Measurements from ENCODE around the gene MUC6. TPM values are rescaled to one million over a fixed set of nuclear protein-coding genes. Genes with fewer than 3 reads are reported as not detected.
A peak's percentile ranks its signal among the peaks of the same experiment; 100 is the strongest.

MUC6 gene
- total RNA-seq, 1 experiment from 2014 or later: not detected

DNA sequence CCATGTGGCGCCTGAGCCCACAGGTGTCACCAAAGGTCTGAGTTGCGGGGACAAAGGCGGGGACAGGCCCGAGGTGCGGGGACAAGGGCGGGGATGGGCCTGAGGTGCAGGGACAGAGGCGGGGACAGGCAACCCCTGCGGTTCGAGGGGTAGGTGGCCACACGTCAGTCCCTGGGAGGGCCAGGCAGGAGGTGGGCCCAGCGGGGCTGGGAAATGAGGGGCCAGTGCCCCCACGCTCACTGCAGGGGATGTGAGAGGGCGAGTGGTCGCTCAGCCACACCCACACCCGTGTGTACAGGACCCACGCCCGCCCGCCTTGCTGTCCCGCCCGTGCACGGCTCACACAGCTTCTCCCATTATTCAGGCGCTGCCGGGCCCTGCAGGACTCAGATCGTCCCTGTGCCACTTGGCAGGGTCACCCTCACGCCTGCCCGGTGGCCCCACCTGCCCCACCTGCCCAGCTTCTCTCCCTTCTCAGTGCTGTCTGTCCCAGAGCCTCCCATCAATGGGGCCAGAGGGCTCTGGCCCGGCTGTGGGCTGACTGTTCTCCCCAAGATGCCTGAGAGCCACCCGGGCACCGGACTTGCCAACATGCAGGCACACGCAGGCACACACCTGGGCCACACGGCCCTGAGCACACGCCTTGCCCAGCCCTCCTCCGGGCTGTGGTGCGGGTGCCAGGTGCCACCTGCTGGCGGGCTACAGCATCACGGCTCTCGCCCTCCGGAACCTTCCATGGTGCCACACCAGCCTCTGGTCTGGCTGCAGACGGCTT, 14.2 kb upstream of the MUC6 start:
- no peaks in the 10 kb centered on the region for H3K9me3 Mint-ChIP-seq (ENCODE audit: unreplicated experiment)
- ChIA-PET POLR2A (interaction anchor here (0.6 kb wide), 1 partner anchor 183 kb away, joined by 4 read pairs; no protein-coding TSS in a partner anchor), CTCF (interaction anchor here (0.6 to 1.9 kb wide), 26 partner anchors 9 to 1909 kb away, joined by 3 to 22 read pairs (median 3); partner anchors contain the start of genes AP2A2 and CHID1)
- peak; percentile 85 for DNase-seq (ENCODE audit: unreplicated experiment)
- H3K27ac Mint-ChIP-seq (ENCODE audit: low read depth, unreplicated experiment): no peak overlapping the region
- intact Hi-C loops (cut with micrococcal nuclease): loop anchor here (1.0 to 2.0 kb wide), 2 partner anchors 124 to 206 kb away; no protein-coding TSS in a partner anchor
- peaks cover 14% of the 10 kb centered on the region for H3K27me3 Mint-ChIP-seq (ENCODE audit: insufficient read depth, unreplicated experiment)
- H3K36me3 Mint-ChIP-seq (ENCODE audit: insufficient read depth, unreplicated experiment): no peaks in the 10 kb centered on the region
- no TSS peak for BruUV-seq (replicated peaks)
- peaks cover 11% of the 10 kb centered on the region for H3K4me1 Mint-ChIP-seq (ENCODE audit: insufficient read depth, unreplicated experiment)
- TF ChIP-seq, protein P1, sequence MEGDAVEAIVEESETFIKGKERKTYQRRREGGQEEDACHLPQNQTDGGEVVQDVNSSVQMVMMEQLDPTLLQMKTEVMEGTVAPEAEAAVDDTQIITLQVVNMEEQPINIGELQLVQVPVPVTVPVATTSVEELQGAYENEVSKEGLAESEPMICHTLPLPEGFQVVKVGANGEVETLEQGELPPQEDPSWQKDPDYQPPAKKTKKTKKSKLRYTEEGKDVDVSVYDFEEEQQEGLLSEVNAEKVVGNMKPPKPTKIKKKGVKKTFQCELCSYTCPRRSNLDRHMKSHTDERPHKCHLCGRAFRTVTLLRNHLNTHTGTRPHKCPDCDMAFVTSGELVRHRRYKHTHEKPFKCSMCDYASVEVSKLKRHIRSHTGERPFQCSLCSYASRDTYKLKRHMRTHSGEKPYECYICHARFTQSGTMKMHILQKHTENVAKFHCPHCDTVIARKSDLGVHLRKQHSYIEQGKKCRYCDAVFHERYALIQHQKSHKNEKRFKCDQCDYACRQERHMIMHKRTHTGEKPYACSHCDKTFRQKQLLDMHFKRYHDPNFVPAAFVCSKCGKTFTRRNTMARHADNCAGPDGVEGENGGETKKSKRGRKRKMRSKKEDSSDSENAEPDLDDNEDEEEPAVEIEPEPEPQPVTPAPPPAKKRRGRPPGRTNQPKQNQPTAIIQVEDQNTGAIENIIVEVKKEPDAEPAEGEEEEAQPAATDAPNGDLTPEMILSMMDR (IDR thresholded peaks at IDR 0.05; ENCODE audit: unreplicated experiment): peak; percentile 97
- no peak overlapping the region for H3K4me3 Mint-ChIP-seq (ENCODE audit: unreplicated experiment)

DNA sequence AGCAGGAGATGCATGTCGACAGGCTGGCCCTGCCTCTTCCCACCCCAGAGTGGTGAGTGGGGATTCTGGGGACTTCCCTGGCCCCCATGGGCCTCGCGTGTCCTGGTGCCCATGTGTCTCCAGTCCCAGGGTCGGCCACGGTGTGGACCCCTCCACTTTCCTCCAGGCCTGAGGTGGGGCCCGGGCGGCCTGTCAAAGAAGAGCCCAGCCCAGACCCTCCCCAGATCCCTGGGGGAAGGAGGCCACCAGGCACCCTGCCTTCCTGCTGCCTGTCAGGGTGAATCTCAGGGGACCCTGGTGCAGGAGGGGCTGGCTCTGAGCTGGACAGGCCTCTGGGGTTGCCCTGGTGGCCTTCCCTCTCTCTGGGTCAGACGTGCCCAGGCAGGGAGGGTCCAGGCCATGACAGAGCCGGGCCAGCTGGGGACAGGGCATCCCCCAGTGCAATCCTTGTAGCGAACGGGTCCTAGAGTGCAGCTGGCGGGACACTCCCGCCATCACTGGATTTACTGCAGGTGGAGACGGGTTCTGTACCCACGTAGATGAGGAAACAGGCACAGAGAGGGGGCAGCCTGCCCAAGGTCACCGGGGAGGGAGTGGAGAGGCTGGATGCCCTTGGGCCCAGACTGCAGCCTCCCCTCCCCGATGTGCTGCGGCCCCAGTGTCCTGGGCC, 13.5 kb upstream of the MUC6 start:
- ChIA-PET CTCF (interaction anchor here (0.6 to 1.9 kb wide), 13 partner anchors 11 to 1910 kb away, joined by 3 to 22 read pairs (median 3); partner anchors contain the start of genes AP2A2 and CHID1), POLR2A (interaction anchor here (0.6 kb wide), 1 partner anchor 182 kb away, joined by 4 read pairs; no protein-coding TSS in a partner anchor)
- no TSS peak for BruUV-seq (replicated peaks)
- Mint-ChIP-seq H3K36me3 (ENCODE audit: insufficient read depth, unreplicated experiment) (no peaks in the 10 kb centered on the region), H3K4me3 (ENCODE audit: unreplicated experiment) (no peak overlapping the region), H3K4me1 (ENCODE audit: insufficient read depth, unreplicated experiment) (peaks cover 11% of the 10 kb centered on the region), H3K27me3 (ENCODE audit: insufficient read depth, unreplicated experiment) (peaks cover 14% of the 10 kb centered on the region), H3K9me3 (ENCODE audit: unreplicated experiment) (peaks cover 4% of the 10 kb centered on the region), H3K27ac (ENCODE audit: low read depth, unreplicated experiment) (no peak overlapping the region)
- DNase-seq (ENCODE audit: unreplicated experiment): no peak
- TF ChIP-seq, protein P1 (IDR thresholded peaks at IDR 0.05; ENCODE audit: unreplicated experiment): no peak
- intact Hi-C loops (cut with micrococcal nuclease): loop anchor here (2.0 kb wide), 1 partner anchor 205 kb away; no protein-coding TSS in a partner anchor

DNA sequence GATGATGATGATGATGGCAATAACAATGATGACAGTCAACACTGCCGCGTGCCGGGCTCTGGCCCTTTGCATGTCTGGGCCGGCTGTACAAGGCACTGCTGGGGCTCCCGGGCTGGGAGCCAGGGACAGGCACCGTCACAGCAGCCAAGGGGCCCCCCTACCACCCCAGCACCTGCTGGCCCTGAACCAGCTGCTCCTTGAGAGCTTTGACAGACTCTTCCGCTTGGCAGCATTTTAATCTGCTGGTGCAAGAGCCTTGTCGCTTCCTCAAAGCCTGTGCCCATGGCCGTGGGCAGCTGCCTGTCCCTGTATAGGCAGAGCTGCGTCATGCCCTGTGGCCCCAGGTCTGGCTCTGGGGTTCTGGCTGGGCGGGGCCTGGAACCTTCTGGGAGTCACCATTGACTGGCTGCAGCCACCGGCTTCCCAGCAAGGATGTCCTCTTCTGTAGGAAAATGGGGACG, 12.9 kb upstream of the MUC6 start:
- no peak overlapping the region for H3K27ac Mint-ChIP-seq (ENCODE audit: low read depth, unreplicated experiment)
- peaks cover 9% of the 10 kb centered on the region for H3K9me3 Mint-ChIP-seq (ENCODE audit: unreplicated experiment)
- H3K36me3 Mint-ChIP-seq (ENCODE audit: insufficient read depth, unreplicated experiment): no peaks in the 10 kb centered on the region
- intact Hi-C loops (cut with micrococcal nuclease): no loop called here
- ChIA-PET POLR2A (no interaction called here), CTCF (interaction anchor here (0.6 to 1.1 kb wide), 2 partner anchors 34 to 382 kb away, joined by 4 to 5 read pairs; no protein-coding TSS in a partner anchor)
- no peak overlapping the region for H3K4me3 Mint-ChIP-seq (ENCODE audit: unreplicated experiment)
- TF ChIP-seq, protein P1 (IDR thresholded peaks at IDR 0.05; ENCODE audit: unreplicated experiment): no peak
- peaks cover 14% of the 10 kb centered on the region for H3K27me3 Mint-ChIP-seq (ENCODE audit: insufficient read depth, unreplicated experiment)
- BruUV-seq (replicated peaks): no TSS peak
- DNase-seq (ENCODE audit: unreplicated experiment): peak; percentile 80
- H3K4me1 Mint-ChIP-seq (ENCODE audit: insufficient read depth, unreplicated experiment): peaks cover 11% of the 10 kb centered on the region

DNA sequence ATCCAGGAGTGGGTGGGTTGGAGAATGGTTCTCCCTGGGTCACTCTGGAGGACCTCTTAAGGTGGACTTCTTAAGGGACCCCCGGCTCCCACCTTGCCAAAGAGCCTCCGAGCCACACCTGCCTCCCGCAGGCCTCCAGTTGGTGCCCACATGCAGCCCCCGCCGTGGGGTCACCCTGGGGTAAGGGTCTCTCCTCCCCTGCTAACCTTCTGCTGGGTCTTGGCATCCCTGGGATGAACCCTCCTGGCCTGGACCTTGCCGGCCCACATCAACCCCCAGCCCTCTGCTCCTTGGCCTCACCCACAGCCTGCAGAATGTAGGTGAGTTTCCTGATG, 12.5 kb upstream of the MUC6 start:
- Mint-ChIP-seq H3K27me3 (ENCODE audit: insufficient read depth, unreplicated experiment) (peaks cover 14% of the 10 kb centered on the region), H3K36me3 (ENCODE audit: insufficient read depth, unreplicated experiment) (no peaks in the 10 kb centered on the region), H3K27ac (ENCODE audit: low read depth, unreplicated experiment) (no peak overlapping the region), H3K4me3 (ENCODE audit: unreplicated experiment) (no peak overlapping the region), H3K9me3 (ENCODE audit: unreplicated experiment) (peaks cover 9% of the 10 kb centered on the region), H3K4me1 (ENCODE audit: insufficient read depth, unreplicated experiment) (peaks cover 11% of the 10 kb centered on the region)
- ChIA-PET POLR2A (no interaction called here), CTCF (no interaction called here)
- BruUV-seq (replicated peaks): no TSS peak
- TF ChIP-seq, protein P1 (IDR thresholded peaks at IDR 0.05; ENCODE audit: unreplicated experiment): no peak
- intact Hi-C loops (cut with micrococcal nuclease): no loop called here
- no peak for DNase-seq (ENCODE audit: unreplicated experiment)
